GM12878 (cell line): ENCODE results near the gene TAS2R4. TPM values are rescaled to one million over a fixed set of nuclear protein-coding genes. Genes with fewer than 3 reads are reported as not detected.

Experiments used
- ATAC-seq: fragments of 200-7000 bp; cut with Tn5 transposase; 3 replicates; pipeline ENCODE4 v1.9.1; 2020; ENCODE audit warnings: mild to moderate bottlenecking, moderate library complexity
- BruUV-seq: library from RNA; stranded (reverse); fragments of 400-500 nt; replicated peaks from 2 replicates; lab custom pipeline; 2021; lab: Mats Ljungman, UMichigan
- CTCF ChIA-PET: fragments of 300-600 bp; sonication (Branson Sonifier 250); formaldehyde crosslinking; extraction: SDS; loops from one replicate; lab custom pipeline; 2021; ENCODE audit warnings: inconsistent platforms; lab: Yijun Ruan, JAX
- POLR2A ChIA-PET: fragments of 350-600 bp; formaldehyde crosslinking; extraction: SDS; loops from one replicate; lab custom pipeline; 2021; ENCODE audit warnings: inconsistent platforms; lab: Charles Lee
- RAD21 ChIA-PET: fragments of 300-600 bp; sonication (Branson Sonifier 250); formaldehyde crosslinking; loops from one replicate; lab custom pipeline; 2023; ENCODE audit warnings: antibody characterized with exemption; ENCODE audit not compliant: unreplicated experiment; lab: Charles Lee
- SMC1A ChIA-PET: fragments of 300-600 bp; sonication (Branson Sonifier 250); formaldehyde crosslinking; loops from one replicate; lab custom pipeline; 2023; ENCODE audit not compliant: unreplicated experiment, uncharacterized antibody; lab: Charles Lee
- DNase-seq: peaks from one replicate; pipeline ENCODE4 v3.0.0-alpha.2; 2011; ENCODE audit warnings: low read depth, low spot score
- FAIRE-seq: peaks from 3 replicates; lab custom pipeline; 2011; peaks lifted over from hg19 to GRCh38; lab: Jason Lieb, UNC
- H2AFZ ChIP-seq: 2 replicates; pipeline ENCODE4 v1.6.0; 2011; ENCODE audit warnings: low read depth, low read length, control low read depth; ENCODE audit not compliant: control insufficient read depth
- H3K27ac ChIP-seq: 2 replicates; pipeline ENCODE4 v1.5.1; 2011; ENCODE audit warnings: control low read depth; ENCODE audit not compliant: control insufficient read depth, insufficient read depth
- H3K27me3 ChIP-seq, 2 experiments: replicated peaks in 1 of 2; 2 replicates each; pipeline versions ENCODE4 v1.6.0 to v1.6.1; 2011; ENCODE audit warnings: low read length in 1 of 2; ENCODE audit not compliant: control insufficient read depth in 2 of 2, insufficient read depth in 2 of 2
- H3K36me3 ChIP-seq, 2 experiments: 2 replicates each; pipeline ENCODE4 v1.5.1; 2011; ENCODE audit warnings: low read length in 1 of 2; ENCODE audit not compliant: control insufficient read depth in 2 of 2, insufficient read depth in 2 of 2
- H3K4me1 ChIP-seq: 2 replicates; pipeline ENCODE4 v1.6.1; 2011; ENCODE audit warnings: mild to moderate bottlenecking, low read length, moderate library complexity, mixed read lengths; ENCODE audit not compliant: control insufficient read depth, insufficient read depth
- H3K4me2 ChIP-seq: 2 replicates; pipeline ENCODE4 v1.6.0; 2011; ENCODE audit warnings: control low read depth; ENCODE audit not compliant: control insufficient read depth, insufficient read depth
- H3K4me3 ChIP-seq: fragments of 200-600 bp; sonication (generic); 2 replicates; pipeline ENCODE4 v1.5.1; 2016
- H3K79me2 ChIP-seq: 2 replicates; pipeline ENCODE4 v1.6.0; 2011; ENCODE audit warnings: low read length; ENCODE audit not compliant: control insufficient read depth, insufficient read depth
- H3K9ac ChIP-seq: 2 replicates; pipeline ENCODE4 v1.8.0; 2011; ENCODE audit warnings: low read length, control low read depth, mixed read lengths; ENCODE audit not compliant: control insufficient read depth, insufficient read depth
- H3K9me3 ChIP-seq: replicated peaks from 3 replicates; pipeline ENCODE4 v1.5.1; 2011; ENCODE audit warnings: mild to moderate bottlenecking, low read length; ENCODE audit not compliant: control insufficient read depth, insufficient read depth
- H4K20me1 ChIP-seq: 2 replicates; pipeline ENCODE4 v1.6.0; 2011; ENCODE audit not compliant: control insufficient read depth, insufficient read depth
- BCL11A ChIP-seq: IDR thresholded peaks from 2 replicates; pipeline ENCODE4 v1.6.1; 2011; ENCODE audit warnings: low read depth, low read length
- BHLHE40 ChIP-seq, 2 experiments: fragments of 450-650 bp in 1 of 2; IDR thresholded peaks; 2 replicates each; pipeline ENCODE4 v1.6.1; 2011 to 2017; ENCODE audit warnings: low read depth in 2 of 2, borderline replicate concordance in 1 of 2, improper control_type of control experiment in 1 of 2, low read length in 1 of 2, mild to moderate bottlenecking in 1 of 2
- CBX3 ChIP-seq: fragments of 200-600 bp; sonication (generic); IDR thresholded peaks from 2 replicates; pipeline ENCODE4 v1.6.1; 2016; ENCODE audit warnings: low read depth, borderline replicate concordance
- CBX5 ChIP-seq: sonication (generic); IDR thresholded peaks from 2 replicates; pipeline ENCODE4 v1.6.1; 2016; ENCODE audit warnings: low read depth, moderate library complexity, mild to moderate bottlenecking, inconsistent platforms
- DPF2 ChIP-seq: fragments of 450-650 bp; IDR thresholded peaks from 2 replicates; pipeline ENCODE4 v1.6.1; 2017; ENCODE audit warnings: mild to moderate bottlenecking
- KLF5 ChIP-seq: fragments of 450-650 bp; IDR thresholded peaks from 2 replicates; pipeline ENCODE4 v1.6.1; 2014; ENCODE audit warnings: mild to moderate bottlenecking; ENCODE audit not compliant: partially characterized antibody
- NR2C2 ChIP-seq: IDR thresholded peaks from 2 replicates; pipeline ENCODE4 v1.6.1; 2011; ENCODE audit warnings: borderline replicate concordance, low read depth; ENCODE audit not compliant: control insufficient read depth, insufficient read length
- PML ChIP-seq: IDR thresholded peaks from 2 replicates; pipeline ENCODE4 v1.6.1; 2012; ENCODE audit warnings: low read length, inconsistent platforms
- RAD21 ChIP-seq: IDR thresholded peaks from 2 replicates; pipeline ENCODE4 v1.6.1; 2011; ENCODE audit warnings: mild to moderate bottlenecking, low read depth, low read length, moderate library complexity; ENCODE audit not compliant: insufficient read depth
- RELB ChIP-seq: fragments of 450-650 bp; IDR thresholded peaks from 2 replicates; pipeline ENCODE4 v1.6.1; 2017; ENCODE audit warnings: low read depth, mild to moderate bottlenecking, moderate library complexity
- RUNX3 ChIP-seq: IDR thresholded peaks from 2 replicates; pipeline ENCODE4 v1.6.1; 2012; ENCODE audit warnings: low read length, inconsistent platforms
- SMC3 ChIP-seq: IDR thresholded peaks from 2 replicates; pipeline ENCODE4 v1.6.1; 2011; ENCODE audit warnings: low read length, improper control_type of control experiment, borderline replicate concordance
- STAT1 ChIP-seq: fragments of 450-650 bp; conservative IDR thresholded peaks from 2 replicates; pipeline ENCODE4 v1.6.1; 2014; ENCODE audit warnings: antibody characterized with exemption, mild to moderate bottlenecking
- YBX1 ChIP-seq: fragments of 450-650 bp; IDR thresholded peaks from 2 replicates; pipeline ENCODE4 v1.6.1; 2016; ENCODE audit warnings: antibody characterized with exemption
- ZSCAN29 ChIP-seq: fragments of 450-650 bp; IDR thresholded peaks from 2 replicates; pipeline ENCODE4 v1.6.1; 2017; ENCODE audit warnings: mild to moderate bottlenecking, moderate library complexity
- WGBS: methylation state at CpG from one replicate; pipeline ENCODE4 v1.1.6; 2016; ENCODE audit warnings: low lambda C conversion rate; ENCODE audit not compliant: insufficient replicate concordance, insufficient coverage; ENCODE audit errors: missing lambda C conversion rate; 5-methylcytosine and 5-hydroxymethylcytosine counted together
- in situ Hi-C: fragments of 300-500 bp; cut with MboI; formaldehyde crosslinking; loops from 9 replicates; pipeline ENCODE4 v1.14.3; 2018; ENCODE audit warnings: mixed read lengths
- intact Hi-C: fragments of 100-400 bp; cut with micrococcal nuclease; formaldehyde crosslinking; loops from one replicate; pipeline ENCODE4 v1.14.2; 2022; ENCODE audit not compliant: unreplicated experiment
- polyA plus RNA-seq, 11 experiments: library from polyadenylated mRNA; depleted of rRNA in 4 of 11; unstranded in 6 of 11; stranded (reverse) in 5 of 11; fragments of >200 nt; fragmentation: Nextera tagmentation in 4 of 11; fragmentation: Illumina TruSeq in 1 of 11; extraction: Ambion mirVana in 4 of 11; extraction: Trizol in 1 of 11; gene quantifications; 1 replicate in 1 of 11; 2 replicates in 10 of 11; pipeline versions ENCODE4 v1.2.1 to v1.2.3, GENCODE V29; 2011 to 2016; ENCODE audit warnings: inconsistent platforms in 2 of 11, missing spikeins in 2 of 11, low read depth in 1 of 11
- total RNA-seq, 4 experiments: library from RNA; depleted of rRNA in 3 of 4; stranded (reverse); fragments of >200 nt in 3 of 4; fragmentation: Illumina TruSeq in 1 of 4; extraction: Trizol in 1 of 4; gene quantifications; 2 replicates each; pipeline versions ENCODE4 v1.2.1 to v1.2.3, GENCODE V29; 2013 to 2021

The TAS2R4 gene
- total and polyA plus RNA-seq, 10 of the 15 experiments (the other 5 are each of a cell fraction or from before 2014, with no cell fraction given): 0.04 to 0.90 (median 0.40) TPM; not detected in 1

- ChIA-PET CTCF (interaction anchor here (1.0 kb wide), 1 partner anchor 36 kb away, joined by 3 read pairs; no protein-coding TSS in a partner anchor), SMC1A (no interaction called here), RAD21 (no interaction called here), POLR2A (no interaction called here)
- no peak overlapping the region for H3K4me3 ChIP-seq
- no peaks in the 10 kb centered on the region for H3K27me3 ChIP-seq
- intact Hi-C loops (no loop called here), in situ Hi-C loops (no loop called here)
- no peak for ATAC-seq
- H3K9ac ChIP-seq: no peak overlapping the region
- no peak for TF ChIP-seq RAD21
- DNase-seq: no peak
- H3K36me3 ChIP-seq: no peaks in the 10 kb centered on the region; a peak in 2 of 4 replicates
- H3K27ac ChIP-seq: no peak overlapping the region
- WGBS: 100% methylated on average over 2 of the region's 2 CpGs
- no peaks in the 10 kb centered on the region for H4K20me1 ChIP-seq
- H3K79me2 ChIP-seq: no peaks in the 10 kb centered on the region
- no peak for FAIRE-seq
- H2AFZ ChIP-seq: no peak overlapping the region
- no TSS peak for BruUV-seq
- no peak overlapping the region for H3K4me2 ChIP-seq
- H3K4me1 ChIP-seq: no peaks in the 10 kb centered on the region
- H3K9me3 ChIP-seq: no peaks in the 10 kb centered on the region
Observed at GRCh38 chr7:141792526-141792925, 16.1 kb downstream of the TAS2R4 start.

- no peaks in the 10 kb centered on the region for H3K9me3 ChIP-seq
- SMC1A ChIA-PET: no interaction called here
- DNase-seq (no peak), ATAC-seq (no peak), FAIRE-seq (no peak)
- TF ChIP-seq BHLHE40 (IDR thresholded peaks at IDR 0.05; ENCODE audit: borderline replicate concordance in 1 of 2, low read depth in 2 of 2, low read length in 1 of 2) (no peak), BCL11A (no peak), CBX5 (no peak), KLF5 (no peak), RUNX3 (no peak), ZSCAN29 (no peak), RELB (no peak), DPF2 (no peak), NR2C2 (no peak), SMC3 (no peak), STAT1 (no peak), PML (no peak), YBX1 (no peak), CBX3 (no peak)
- CTCF ChIA-PET: no interaction called here
- H3K4me3 ChIP-seq: no peak overlapping the region
- in situ Hi-C loops: no loop called here
- intact Hi-C loops: no loop called here
- no peaks in the 10 kb centered on the region for H3K36me3 ChIP-seq
- H2AFZ ChIP-seq: no peak overlapping the region
- no peak overlapping the region for H3K9ac ChIP-seq
- H3K27ac ChIP-seq: no peak overlapping the region
- RAD21 ChIA-PET: no interaction called here
- POLR2A ChIA-PET: no interaction called here
- H3K27me3 ChIP-seq: no peaks in the 10 kb centered on the region
- H3K4me1 ChIP-seq: no peaks in the 10 kb centered on the region
- H4K20me1 ChIP-seq: no peaks in the 10 kb centered on the region
- H3K79me2 ChIP-seq: no peaks in the 10 kb centered on the region
- 0% methylated on average over 1 of the region's 1 CpG for WGBS
- no peak overlapping the region for H3K4me2 ChIP-seq
- BruUV-seq: no TSS peak
Observed at GRCh38 chr7:141820067-141820466, 43.6 kb downstream of the TAS2R4 start.
